ENCODE results near the gene MBOAT1. TPM values are rescaled to one million over a fixed set of nuclear protein-coding genes. Genes with fewer than 3 reads are reported as not detected.

MBOAT1 gene
- total RNA-seq, 1 donor from 2014 or later, result 83.3 TPM

GRCh38 chr6:20129290-20130088, 82.8 kb downstream of the MBOAT1 start:
- Mint-ChIP-seq H3K36me3 (peaks cover 22% of the 10 kb centered on the region), H3K27ac (no peak overlapping the region), H3K9me3 (no peaks in the 10 kb centered on the region), H3K27me3 (no peaks in the 10 kb centered on the region), H3K4me3 (no peak overlapping the region), H3K4me1 (ENCODE audit: unreplicated experiment) (peaks cover 15% of the 10 kb centered on the region)
- no peak for DNase-seq (ENCODE audit: extremely low spot score, unreplicated experiment)
- TF ChIP-seq, protein P1, sequence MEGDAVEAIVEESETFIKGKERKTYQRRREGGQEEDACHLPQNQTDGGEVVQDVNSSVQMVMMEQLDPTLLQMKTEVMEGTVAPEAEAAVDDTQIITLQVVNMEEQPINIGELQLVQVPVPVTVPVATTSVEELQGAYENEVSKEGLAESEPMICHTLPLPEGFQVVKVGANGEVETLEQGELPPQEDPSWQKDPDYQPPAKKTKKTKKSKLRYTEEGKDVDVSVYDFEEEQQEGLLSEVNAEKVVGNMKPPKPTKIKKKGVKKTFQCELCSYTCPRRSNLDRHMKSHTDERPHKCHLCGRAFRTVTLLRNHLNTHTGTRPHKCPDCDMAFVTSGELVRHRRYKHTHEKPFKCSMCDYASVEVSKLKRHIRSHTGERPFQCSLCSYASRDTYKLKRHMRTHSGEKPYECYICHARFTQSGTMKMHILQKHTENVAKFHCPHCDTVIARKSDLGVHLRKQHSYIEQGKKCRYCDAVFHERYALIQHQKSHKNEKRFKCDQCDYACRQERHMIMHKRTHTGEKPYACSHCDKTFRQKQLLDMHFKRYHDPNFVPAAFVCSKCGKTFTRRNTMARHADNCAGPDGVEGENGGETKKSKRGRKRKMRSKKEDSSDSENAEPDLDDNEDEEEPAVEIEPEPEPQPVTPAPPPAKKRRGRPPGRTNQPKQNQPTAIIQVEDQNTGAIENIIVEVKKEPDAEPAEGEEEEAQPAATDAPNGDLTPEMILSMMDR (conservative IDR thresholded peaks at IDR 0.05), result no peak

DNA sequence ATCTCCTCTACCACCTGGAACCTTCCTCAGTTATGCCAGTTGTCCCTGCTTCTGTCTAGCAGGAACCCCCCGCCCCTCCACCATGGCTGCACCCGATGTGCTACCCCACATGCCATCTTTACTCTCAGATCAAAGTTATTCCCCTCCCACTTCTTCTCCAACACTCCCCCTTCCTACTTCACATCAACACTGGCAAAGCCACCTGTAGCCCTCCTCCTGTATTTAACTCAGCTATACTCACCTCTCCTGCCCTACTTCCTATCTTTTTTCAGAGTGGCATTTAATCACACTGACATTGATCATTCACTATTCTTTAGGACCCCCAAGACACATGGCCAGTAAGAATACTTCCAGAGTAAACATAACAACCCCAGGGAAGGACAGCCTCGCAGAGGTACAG, 84.3 kb downstream of the MBOAT1 start:
- Mint-ChIP-seq H3K36me3 (peaks cover 22% of the 10 kb centered on the region), H3K27me3 (no peaks in the 10 kb centered on the region), H3K4me3 (no peak overlapping the region), H3K4me1 (ENCODE audit: unreplicated experiment) (peaks cover 15% of the 10 kb centered on the region), H3K27ac (no peak overlapping the region), H3K9me3 (no peaks in the 10 kb centered on the region)
- no peak for DNase-seq (ENCODE audit: extremely low spot score, unreplicated experiment)
- TF ChIP-seq, protein P1 (conservative IDR thresholded peaks at IDR 0.05), result no peak

GRCh38 chr6:20126789-20127653, 85.2 kb downstream of the MBOAT1 start:
- DNase-seq (ENCODE audit: extremely low spot score, unreplicated experiment), result no peak
- H3K27ac Mint-ChIP-seq, result peak overlapping the region; percentile 57
- H3K4me1 Mint-ChIP-seq (ENCODE audit: unreplicated experiment), result peaks cover 15% of the 10 kb centered on the region
- TF ChIP-seq, protein P1 (conservative IDR thresholded peaks at IDR 0.05), result peak; percentile 95
- no peaks in the 10 kb centered on the region for H3K27me3 Mint-ChIP-seq
- H3K36me3 Mint-ChIP-seq, result peaks cover 22% of the 10 kb centered on the region
- H3K9me3 Mint-ChIP-seq, result no peaks in the 10 kb centered on the region
- H3K4me3 Mint-ChIP-seq, result peak overlapping the region; percentile 35

DNA sequence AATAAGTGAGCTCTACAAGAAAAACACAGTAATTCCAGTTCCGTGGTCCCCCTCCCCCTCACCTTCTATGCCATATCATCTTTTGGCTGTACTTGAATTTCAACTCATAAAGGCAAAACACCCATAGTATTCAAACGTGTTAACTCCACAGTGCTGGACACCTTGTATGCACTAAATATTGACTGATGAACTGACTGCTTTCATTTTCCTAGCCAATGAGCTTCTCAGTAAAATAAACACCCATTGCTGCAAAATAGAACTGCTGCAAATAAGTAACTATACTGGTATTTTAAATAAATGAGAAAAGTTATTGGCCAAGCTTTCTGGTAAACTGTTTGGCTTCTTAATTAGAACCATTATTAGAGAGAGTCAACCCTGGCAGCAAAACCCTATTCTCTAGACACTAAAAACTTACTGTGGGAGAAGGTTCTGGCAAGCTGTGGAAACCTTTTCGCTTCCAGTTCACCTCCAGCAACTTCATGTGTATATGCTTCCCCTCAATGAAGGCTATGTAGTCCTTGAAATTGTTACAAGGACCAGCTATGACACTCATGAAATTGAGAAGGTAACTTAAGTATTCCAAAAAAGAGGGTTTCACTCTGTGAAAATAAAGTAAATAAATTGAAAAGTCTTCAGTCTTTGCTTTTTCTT, 86.0 kb downstream of the MBOAT1 start:
- no peaks in the 10 kb centered on the region for H3K27me3 Mint-ChIP-seq
- TF ChIP-seq, protein P1 (conservative IDR thresholded peaks at IDR 0.05), result no peak
- no peaks in the 10 kb centered on the region for H3K9me3 Mint-ChIP-seq
- peak overlapping the region; percentile 57 for H3K27ac Mint-ChIP-seq
- DNase-seq (ENCODE audit: extremely low spot score, unreplicated experiment), result no peak
- peaks cover 22% of the 10 kb centered on the region for H3K36me3 Mint-ChIP-seq
- H3K4me3 Mint-ChIP-seq, result peak overlapping the region; percentile 35
- peaks cover 15% of the 10 kb centered on the region for H3K4me1 Mint-ChIP-seq (ENCODE audit: unreplicated experiment)

GRCh38 chr6:20124545-20124944, 87.7 kb downstream of the MBOAT1 start:
- H3K36me3 Mint-ChIP-seq, result peaks cover 22% of the 10 kb centered on the region
- H3K9me3 Mint-ChIP-seq, result no peaks in the 10 kb centered on the region
- TF ChIP-seq, protein P1 (conservative IDR thresholded peaks at IDR 0.05), result no peak
- no peaks in the 10 kb centered on the region for H3K27me3 Mint-ChIP-seq
- no peak overlapping the region for H3K4me3 Mint-ChIP-seq
- H3K4me1 Mint-ChIP-seq (ENCODE audit: unreplicated experiment), result peaks cover 20% of the 10 kb centered on the region
- no peak overlapping the region for H3K27ac Mint-ChIP-seq
- DNase-seq (ENCODE audit: extremely low spot score, unreplicated experiment), result no peak
